Measurements from ENCODE around the gene SLCO2B1. TPM values are rescaled to one million over a fixed set of nuclear protein-coding genes. Genes with fewer than 3 reads are reported as not detected.

The SLCO2B1 gene
- total RNA-seq, 2 donors from 2014 or later: 9.5 to 24.6 TPM

- no peaks in the 10 kb centered on the region for H3K9me3 ChIP-seq
- no peaks in the 10 kb centered on the region for H3K36me3 ChIP-seq
- H3K4me3 ChIP-seq: no peak overlapping the region
- no peak for DNase-seq (ENCODE audit: low spot score)
- peaks cover 0 to 37% of the 10 kb centered on the region in 2 donors for H3K4me1 ChIP-seq
- H3K27me3 ChIP-seq: no peaks in the 10 kb centered on the region
- no peak for TF ChIP-seq CTCF (IDR thresholded peaks at IDR 0.05)
- H3K27ac ChIP-seq: no peak overlapping the region
Measured at GRCh38 chr11:75145972-75146519, 4.9 kb upstream of the SLCO2B1 start.

DNA sequence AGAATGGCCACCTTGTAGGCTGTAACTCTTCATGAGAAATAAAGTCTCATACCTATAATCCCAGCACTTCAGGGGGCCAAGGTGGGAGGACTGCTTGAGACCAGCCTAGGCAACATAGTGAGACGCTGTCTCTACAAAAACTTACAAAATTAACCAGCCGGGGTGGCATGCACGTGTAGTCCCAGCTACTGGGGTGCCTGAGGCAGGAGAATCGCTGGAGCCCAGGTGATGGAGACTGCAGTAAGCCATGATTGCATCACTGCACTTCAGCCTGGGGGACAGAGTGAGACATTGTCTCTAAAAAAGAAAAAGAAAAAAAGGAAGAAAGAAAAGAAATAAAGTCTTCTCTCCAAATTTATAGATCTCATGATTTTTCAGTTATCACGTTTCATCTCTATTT, 4.2 kb upstream of the SLCO2B1 start:
- no peaks in the 10 kb centered on the region for H3K9me3 ChIP-seq

GRCh38 chr11:75147191-75147874, 3.6 kb upstream of the SLCO2B1 start:
- no peak for DNase-seq (ENCODE audit: low spot score)
- no peaks in the 10 kb centered on the region for H3K9me3 ChIP-seq
- no peak overlapping the region for H3K4me3 ChIP-seq
- no peak overlapping the region for H3K27ac ChIP-seq
- peaks cover 0 to 49% of the 10 kb centered on the region in 2 donors for H3K4me1 ChIP-seq
- no peaks in the 10 kb centered on the region for H3K36me3 ChIP-seq
- no peaks in the 10 kb centered on the region for H3K27me3 ChIP-seq
- no peak for TF ChIP-seq CTCF (IDR thresholded peaks at IDR 0.05)

More for the DNA sequence above, 4.2 kb upstream of the SLCO2B1 start:
- Histone ChIP-seq H3K27me3 (no peaks in the 10 kb centered on the region), H3K36me3 (no peaks in the 10 kb centered on the region), H3K27ac (no peak overlapping the region), H3K4me3 (no peak overlapping the region), H3K4me1 (peaks cover 0 to 43% of the 10 kb centered on the region in 2 donors)
- no peak for TF ChIP-seq CTCF (IDR thresholded peaks at IDR 0.05)
- no peak for DNase-seq (ENCODE audit: low spot score)

DNA sequence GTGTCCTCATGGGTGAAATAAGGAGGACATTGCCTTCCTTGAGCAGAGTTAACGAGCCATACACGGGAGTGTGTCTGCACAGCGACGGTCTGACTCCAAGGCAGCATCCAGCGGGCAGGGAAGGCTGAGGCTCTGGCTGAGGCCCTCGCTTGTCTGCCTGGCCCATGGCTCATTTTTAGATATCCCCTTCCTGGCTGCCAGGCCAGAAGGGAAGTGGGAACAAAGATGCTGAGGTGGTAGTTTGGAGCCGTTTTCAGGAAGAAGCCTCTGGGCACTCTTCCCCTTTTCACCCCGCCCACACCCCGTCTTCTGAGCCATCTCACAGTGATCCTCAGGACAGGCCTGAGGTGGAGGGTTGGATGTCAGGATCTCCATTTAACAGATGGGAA, 3.0 kb upstream of the SLCO2B1 start:
- Histone ChIP-seq H3K9me3 (no peaks in the 10 kb centered on the region), H3K27me3 (no peaks in the 10 kb centered on the region), H3K36me3 (no peaks in the 10 kb centered on the region), H3K27ac (no peak overlapping the region), H3K4me1 (peaks cover 0 to 49% of the 10 kb centered on the region in 2 donors), H3K4me3 (no peak overlapping the region)
- no peak for TF ChIP-seq CTCF (IDR thresholded peaks at IDR 0.05)
- DNase-seq (ENCODE audit: low spot score): no peak

DNA sequence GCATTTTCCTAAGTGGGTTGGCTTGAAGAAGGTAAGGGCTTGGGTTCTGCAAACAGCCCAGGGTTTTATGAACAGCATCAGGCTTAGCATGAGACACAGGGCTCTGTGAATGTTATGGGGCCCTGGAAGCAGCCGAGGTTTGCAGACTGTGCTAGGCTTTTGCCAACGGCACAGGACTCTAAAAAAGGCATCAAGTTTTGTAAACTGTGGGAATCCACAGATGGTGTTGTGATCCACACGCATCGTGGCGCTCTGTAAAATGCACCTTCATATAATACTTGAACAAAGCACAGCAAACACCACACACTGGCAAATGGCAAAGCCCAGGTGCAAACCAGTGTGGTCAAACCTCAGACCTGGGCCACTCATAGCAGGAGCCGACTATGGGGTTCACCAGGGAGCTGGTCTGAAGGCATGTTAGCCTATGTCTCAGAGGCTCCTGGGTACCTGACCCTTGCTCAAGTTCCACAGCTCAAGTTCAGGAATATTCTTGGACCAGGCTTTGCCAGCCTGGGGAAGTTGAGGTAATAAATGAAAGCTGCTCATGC, 2.4 kb upstream of the SLCO2B1 start:
- TF ChIP-seq CTCF (IDR thresholded peaks at IDR 0.05): no peak

More for the DNA sequence above, 2.4 kb upstream of the SLCO2B1 start:
- H3K27me3 ChIP-seq: no peaks in the 10 kb centered on the region
- H3K36me3 ChIP-seq: no peaks in the 10 kb centered on the region
- no peaks in the 10 kb centered on the region for H3K9me3 ChIP-seq
- H3K27ac ChIP-seq: no peak overlapping the region
- peaks cover 0 to 48% of the 10 kb centered on the region in 2 donors for H3K4me1 ChIP-seq
- no peak for DNase-seq (ENCODE audit: low spot score)
- H3K4me3 ChIP-seq: no peak overlapping the region
